ENCODE results near the gene FSTL5. TPM values are rescaled to one million over a fixed set of nuclear protein-coding genes. Genes with fewer than 3 reads are reported as not detected.
"Not testable (repeated sequence)": the region's sequence is repeated elsewhere in the genome, so short reads cannot be mapped to it uniquely, and the experiment has no call there.

FSTL5 gene
- total RNA-seq: not detected

DNA sequence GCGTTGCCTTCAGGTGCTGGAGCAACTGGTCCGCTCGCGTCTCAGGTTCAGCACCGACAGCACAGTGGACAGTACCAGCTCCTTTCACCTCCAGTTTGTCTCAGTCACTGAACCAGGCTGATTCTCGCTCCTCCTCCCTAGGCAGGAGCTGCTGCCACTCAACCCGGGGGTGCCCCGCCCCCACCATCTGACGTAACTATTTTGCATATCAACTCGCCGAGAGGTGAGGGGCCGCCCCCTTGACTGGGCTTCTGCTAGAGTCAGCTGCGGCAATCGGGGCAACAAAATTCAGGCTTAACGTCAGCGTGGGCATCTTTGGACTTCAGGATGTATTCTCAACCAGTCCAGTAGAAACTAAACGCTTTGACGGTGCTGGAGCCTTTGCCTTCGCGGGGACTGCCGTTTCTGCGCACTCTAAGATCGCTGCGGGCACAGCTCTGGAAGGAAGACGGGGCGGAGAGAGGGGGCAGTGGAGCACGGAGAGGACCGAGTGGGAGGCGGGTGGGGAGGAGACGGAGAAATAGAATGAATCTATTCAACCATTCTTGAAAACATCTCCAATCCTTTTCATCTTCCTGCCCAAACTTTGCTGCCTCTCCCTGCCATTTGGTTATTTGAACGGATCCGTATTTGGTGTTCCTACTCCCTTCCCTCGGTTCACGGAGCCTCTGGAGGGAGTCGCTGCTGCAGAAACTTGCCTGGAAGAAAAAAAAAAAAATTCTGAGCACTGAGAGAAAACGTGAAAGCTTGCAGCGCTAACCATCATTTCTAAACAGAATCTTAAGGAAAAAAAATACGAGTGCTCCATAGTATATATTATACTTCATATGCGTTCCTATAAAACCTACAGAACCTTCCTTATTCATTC is at the start of gene FSTL5:
Gene FSTL5 (minus strand): TSS at position 109 of the 868 bp plus-strand sequence. CDS start 52,604 bp downstream, outside the sequence.
- POLR2A ChIA-PET: no interaction called here
- intact Hi-C loops (cut with micrococcal nuclease): no loop called here
- peak within 1 kb of the TSS; percentile 39 for H3K4me3 Mint-ChIP-seq
- no peak within 1 kb of the TSS for H3K27ac Mint-ChIP-seq
- H3K9me3 Mint-ChIP-seq: no peaks in the 10 kb centered on the region
- no peaks in the 10 kb centered on the region for H3K36me3 Mint-ChIP-seq
- H3K4me1 Mint-ChIP-seq (ENCODE audit: low read depth): peaks cover 4% of the 10 kb centered on the region
- peak; percentile 57 for DNase-seq
- H3K27me3 Mint-ChIP-seq: peaks cover 3% of the 10 kb centered on the region
- CTCF ChIA-PET: no interaction called here

DNA sequence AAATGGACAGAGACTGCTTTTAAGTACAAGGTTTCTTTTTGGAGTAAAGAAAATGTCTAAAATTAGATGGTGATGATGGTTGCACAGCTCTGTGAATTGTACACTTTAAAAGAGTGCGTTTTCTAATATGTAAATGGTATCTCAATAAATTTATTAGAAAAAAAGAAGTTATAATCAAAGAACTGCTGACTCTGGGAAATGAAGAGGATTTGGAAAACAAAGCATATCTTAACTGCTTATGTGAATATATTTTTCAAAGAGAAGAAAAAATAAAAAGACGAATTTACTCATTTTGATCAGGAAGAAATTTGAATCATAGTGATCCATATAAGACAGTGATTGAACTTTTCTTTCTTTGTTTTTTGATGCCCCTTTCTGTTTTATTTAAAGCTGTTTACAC is 45.9 kb upstream of the FSTL5 start:
- H3K36me3 Mint-ChIP-seq: no peaks in the 10 kb centered on the region
- no peaks in the 10 kb centered on the region for H3K27me3 Mint-ChIP-seq
- peaks cover 16% of the 10 kb centered on the region for H3K9me3 Mint-ChIP-seq
- H3K4me1 Mint-ChIP-seq (ENCODE audit: low read depth): no peaks in the 10 kb centered on the region
- no peak overlapping the region for H3K4me3 Mint-ChIP-seq
- CTCF ChIA-PET: no interaction called here
- DNase-seq: no peak
- POLR2A ChIA-PET: no interaction called here
- H3K27ac Mint-ChIP-seq: no peak overlapping the region
- intact Hi-C loops (cut with micrococcal nuclease): loop anchor here (10.0 kb wide), 1 partner anchor 1645 kb away; no protein-coding TSS in a partner anchor

DNA sequence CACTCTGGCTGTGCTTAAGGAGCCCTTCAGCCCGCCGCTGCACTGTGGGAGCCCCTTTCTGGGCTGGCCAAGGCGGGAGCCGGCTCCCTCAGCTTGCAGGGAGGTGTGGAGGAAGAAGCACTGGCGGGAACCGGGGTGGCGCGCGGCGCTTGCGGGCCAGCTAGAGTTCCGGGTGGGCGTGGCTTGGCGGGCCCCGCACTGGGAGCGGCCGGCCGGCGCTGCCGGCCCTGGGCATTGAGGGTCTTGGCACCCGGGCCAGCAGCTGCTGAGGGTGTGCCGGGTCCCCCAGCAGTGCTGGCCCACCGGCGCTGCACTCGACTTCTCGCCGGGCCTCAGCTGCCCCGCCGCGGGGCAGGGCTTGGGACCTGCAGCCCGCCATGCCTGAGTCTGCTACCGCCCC is 39.7 kb upstream of the FSTL5 start:
- H3K27me3 Mint-ChIP-seq; H3K36me3 Mint-ChIP-seq; H3K4me3 Mint-ChIP-seq; H3K4me1 Mint-ChIP-seq (ENCODE audit: low read depth); H3K27ac Mint-ChIP-seq; DNase-seq; POLR2A ChIA-PET; CTCF ChIA-PET: not testable (repeated sequence)
- intact Hi-C loops (cut with micrococcal nuclease): loop anchor here (10.0 kb wide), 1 partner anchor 1639 kb away; no protein-coding TSS in a partner anchor
- peaks cover 14% of the 10 kb centered on the region for H3K9me3 Mint-ChIP-seq

DNA sequence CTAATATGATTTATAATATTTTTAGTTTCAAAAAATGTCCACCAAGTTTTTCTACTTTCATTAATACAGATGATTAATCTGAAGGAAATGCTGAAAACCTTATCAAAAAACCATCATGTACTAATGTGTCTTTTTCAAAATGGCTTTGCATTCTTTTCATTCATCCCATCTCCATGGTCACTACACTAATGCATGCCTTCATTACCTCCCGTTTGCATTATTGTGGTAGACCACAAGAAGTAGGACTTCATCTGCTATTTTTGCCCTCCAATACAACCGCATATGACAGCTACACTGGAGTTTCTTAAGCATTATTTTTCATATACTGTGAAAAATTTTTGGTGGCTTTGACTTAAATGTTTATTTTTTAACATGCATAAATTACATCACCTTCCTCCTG is 37.9 kb upstream of the FSTL5 start:
- intact Hi-C loops (cut with micrococcal nuclease): loop anchor here (10.0 kb wide), 1 partner anchor 1637 kb away; no protein-coding TSS in a partner anchor
- Mint-ChIP-seq H3K9me3 (peaks cover 10% of the 10 kb centered on the region), H3K36me3 (no peaks in the 10 kb centered on the region), H3K27ac (no peak overlapping the region), H3K27me3 (no peaks in the 10 kb centered on the region), H3K4me3 (no peak overlapping the region), H3K4me1 (ENCODE audit: low read depth) (no peaks in the 10 kb centered on the region)
- ChIA-PET CTCF (no interaction called here), POLR2A (no interaction called here)
- no peak for DNase-seq

DNA sequence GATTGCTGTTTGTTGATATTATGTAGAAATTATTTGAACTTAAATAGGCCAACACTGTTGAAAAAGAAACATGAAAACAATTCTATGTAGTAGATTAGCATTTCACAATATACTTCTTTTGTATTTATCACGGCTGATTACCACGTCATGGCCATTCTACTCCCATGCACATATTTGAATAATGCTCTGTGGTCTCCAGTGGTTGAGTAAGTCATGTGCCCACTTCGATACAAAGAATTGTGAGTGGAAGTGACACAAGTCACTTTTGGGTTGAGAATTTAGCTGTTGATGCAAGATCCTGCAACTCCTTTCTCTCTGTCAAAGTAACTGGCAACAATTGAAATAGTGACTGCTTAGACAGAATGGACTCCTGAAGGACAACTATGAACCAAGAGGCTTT is 6.7 kb upstream of the FSTL5 start:
- no peaks in the 10 kb centered on the region for H3K36me3 Mint-ChIP-seq
- H3K4me3 Mint-ChIP-seq: no peak overlapping the region
- peaks cover 2% of the 10 kb centered on the region for H3K9me3 Mint-ChIP-seq
- intact Hi-C loops (cut with micrococcal nuclease): no loop called here
- peaks cover 2% of the 10 kb centered on the region for H3K27me3 Mint-ChIP-seq
- ChIA-PET POLR2A (no interaction called here), CTCF (no interaction called here)
- no peaks in the 10 kb centered on the region for H3K4me1 Mint-ChIP-seq (ENCODE audit: low read depth)
- no peak overlapping the region for H3K27ac Mint-ChIP-seq
- DNase-seq: no peak

DNA sequence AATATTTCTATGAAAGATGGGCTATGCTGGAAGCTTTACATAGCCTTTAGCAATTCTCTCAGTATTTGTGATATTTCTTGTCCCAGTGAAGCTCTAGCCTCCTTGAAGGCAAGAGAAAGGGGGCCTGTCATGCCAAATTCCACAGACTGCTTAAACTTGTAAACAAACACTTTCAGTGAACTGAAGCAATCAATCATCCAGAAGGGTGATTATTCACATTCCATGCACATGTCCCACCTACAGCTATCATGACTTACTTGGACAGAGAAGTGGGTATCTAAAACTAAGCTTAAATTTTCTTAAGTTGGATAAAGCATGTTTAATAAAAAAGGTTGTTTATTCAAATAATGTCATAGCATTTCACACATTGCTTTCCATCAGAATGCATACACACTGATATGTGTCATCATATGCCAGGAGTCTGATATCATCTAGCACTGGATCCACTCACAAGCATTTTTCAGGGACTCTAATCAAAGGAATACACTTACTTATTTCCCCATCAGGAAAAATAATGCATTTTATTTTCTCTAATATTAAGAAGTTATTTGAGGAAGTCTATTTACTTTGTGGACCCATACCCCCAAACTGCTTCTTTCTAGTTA is 1.2 kb upstream of the FSTL5 start:
- intact Hi-C loops (cut with micrococcal nuclease): no loop called here
- no peak overlapping the region for H3K4me3 Mint-ChIP-seq
- POLR2A ChIA-PET: no interaction called here
- H3K27ac Mint-ChIP-seq: no peak overlapping the region
- H3K4me1 Mint-ChIP-seq (ENCODE audit: low read depth): peaks cover 4% of the 10 kb centered on the region
- H3K36me3 Mint-ChIP-seq: no peaks in the 10 kb centered on the region
- H3K27me3 Mint-ChIP-seq: peaks cover 3% of the 10 kb centered on the region
- H3K9me3 Mint-ChIP-seq: no peaks in the 10 kb centered on the region
- CTCF ChIA-PET: no interaction called here
- DNase-seq: no peak

DNA sequence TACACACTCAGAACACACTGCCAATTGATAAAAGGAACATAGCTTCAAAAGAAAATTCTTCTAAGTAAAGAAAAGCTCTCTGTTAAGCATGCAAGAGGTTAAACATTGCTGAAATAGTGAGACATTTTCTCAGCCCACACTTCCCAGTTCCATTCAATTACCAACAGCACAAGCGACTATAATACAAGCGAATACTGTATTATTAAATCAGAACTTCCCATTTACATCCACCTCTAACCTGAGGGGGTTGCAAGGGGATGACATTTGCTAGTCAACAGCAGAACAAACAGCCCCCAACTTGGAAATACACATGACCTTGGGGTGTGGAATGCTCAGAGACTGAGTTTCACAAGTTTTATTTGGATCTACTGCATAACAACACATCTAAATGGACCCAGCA is 1.1 kb downstream of the FSTL5 start:
- CTCF ChIA-PET: no interaction called here
- POLR2A ChIA-PET: no interaction called here
- Mint-ChIP-seq H3K9me3 (no peaks in the 10 kb centered on the region), H3K36me3 (no peaks in the 10 kb centered on the region), H3K27ac (no peak overlapping the region), H3K27me3 (peaks cover 3% of the 10 kb centered on the region), H3K4me1 (ENCODE audit: low read depth) (peaks cover 4% of the 10 kb centered on the region), H3K4me3 (no peak overlapping the region)
- intact Hi-C loops (cut with micrococcal nuclease): no loop called here
- no peak for DNase-seq

DNA sequence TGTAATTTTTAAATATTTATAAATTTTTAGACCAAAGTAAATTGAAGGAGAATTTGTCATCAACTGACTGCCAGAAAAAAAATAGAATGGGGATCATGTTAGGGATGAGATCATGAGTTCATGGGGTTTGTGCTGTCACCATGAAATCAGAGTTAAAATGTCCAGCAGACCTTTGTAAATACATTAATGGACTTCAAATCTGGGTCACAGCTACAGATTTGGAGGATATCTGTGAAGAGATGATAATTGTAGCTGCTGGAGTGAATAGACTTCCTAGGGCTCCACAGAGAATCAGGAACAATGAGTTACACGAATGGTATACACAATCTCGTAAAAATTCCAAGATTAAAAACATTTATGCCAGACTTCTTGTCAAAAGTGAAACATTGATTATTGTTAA is 6.6 kb downstream of the FSTL5 start:
- H3K4me1 Mint-ChIP-seq (ENCODE audit: low read depth): no peaks in the 10 kb centered on the region
- no peak overlapping the region for H3K27ac Mint-ChIP-seq
- no peak for DNase-seq
- no peaks in the 10 kb centered on the region for H3K27me3 Mint-ChIP-seq
- ChIA-PET POLR2A (no interaction called here), CTCF (no interaction called here)
- intact Hi-C loops (cut with micrococcal nuclease): no loop called here
- H3K4me3 Mint-ChIP-seq: no peak overlapping the region
- no peaks in the 10 kb centered on the region for H3K36me3 Mint-ChIP-seq
- H3K9me3 Mint-ChIP-seq: peaks cover 5% of the 10 kb centered on the region

DNA sequence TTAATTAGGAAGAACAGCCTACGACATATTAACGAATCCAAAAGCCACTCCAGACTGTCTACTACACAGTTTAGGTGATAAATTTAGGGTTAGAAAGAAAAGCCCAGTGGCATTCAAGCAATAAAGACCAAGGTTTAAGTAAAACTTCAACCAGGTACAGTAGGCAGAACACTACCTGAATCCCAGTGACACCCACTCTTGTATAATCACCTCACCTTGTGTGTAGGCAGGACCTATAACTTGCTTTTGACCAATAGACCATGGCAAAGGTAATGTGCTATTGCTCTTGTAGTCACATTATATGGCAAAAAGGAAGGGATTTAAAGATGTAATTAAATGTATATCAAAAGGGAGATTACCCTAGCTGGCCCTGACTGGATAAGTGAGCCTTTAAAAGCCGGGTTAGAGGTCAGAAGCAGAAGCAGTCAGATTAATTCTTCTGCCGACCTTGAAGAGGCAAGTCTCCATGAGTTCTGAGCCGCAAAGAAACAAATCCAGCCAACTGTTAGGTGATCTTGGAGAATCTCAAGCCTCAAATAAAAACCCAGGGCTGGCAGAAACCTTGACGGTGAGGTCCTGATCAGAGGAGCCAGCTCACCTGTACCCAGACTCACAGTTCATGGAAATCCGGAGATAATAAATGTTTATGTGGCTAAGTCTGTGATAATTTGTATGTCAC is 8.8 kb downstream of the FSTL5 start:
- Mint-ChIP-seq H3K36me3 (no peaks in the 10 kb centered on the region), H3K4me1 (ENCODE audit: low read depth) (no peaks in the 10 kb centered on the region), H3K27ac (no peak overlapping the region), H3K9me3 (peaks cover 5% of the 10 kb centered on the region), H3K4me3 (no peak overlapping the region), H3K27me3 (no peaks in the 10 kb centered on the region)
- ChIA-PET CTCF (no interaction called here), POLR2A (no interaction called here)
- DNase-seq: no peak
- intact Hi-C loops (cut with micrococcal nuclease): no loop called here

DNA sequence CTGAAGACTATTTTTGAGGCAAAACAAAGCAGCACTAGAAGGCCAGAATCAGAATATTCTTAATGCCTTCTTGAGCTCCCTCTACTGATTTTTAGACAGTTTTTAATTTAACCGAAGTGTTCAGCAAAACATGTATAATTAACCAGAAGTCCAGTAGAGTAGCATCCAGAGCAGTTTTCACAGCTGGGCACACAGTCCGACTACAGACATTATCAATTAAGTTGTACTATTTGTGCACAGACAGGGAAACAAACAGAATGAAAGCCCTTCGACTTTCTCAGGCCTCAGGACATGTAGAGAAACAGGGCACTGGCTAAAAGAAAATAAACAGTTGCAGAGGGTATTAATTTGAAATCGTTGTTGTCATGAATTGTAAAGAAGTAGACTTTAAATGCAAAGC is 11.9 kb downstream of the FSTL5 start:
- ChIA-PET POLR2A (no interaction called here), CTCF (no interaction called here)
- no peak overlapping the region for H3K27ac Mint-ChIP-seq
- no peak overlapping the region for H3K4me3 Mint-ChIP-seq
- no peaks in the 10 kb centered on the region for H3K36me3 Mint-ChIP-seq
- DNase-seq: no peak
- H3K4me1 Mint-ChIP-seq (ENCODE audit: low read depth): no peaks in the 10 kb centered on the region
- no peaks in the 10 kb centered on the region for H3K27me3 Mint-ChIP-seq
- intact Hi-C loops (cut with micrococcal nuclease): no loop called here
- peaks cover 6% of the 10 kb centered on the region for H3K9me3 Mint-ChIP-seq

DNA sequence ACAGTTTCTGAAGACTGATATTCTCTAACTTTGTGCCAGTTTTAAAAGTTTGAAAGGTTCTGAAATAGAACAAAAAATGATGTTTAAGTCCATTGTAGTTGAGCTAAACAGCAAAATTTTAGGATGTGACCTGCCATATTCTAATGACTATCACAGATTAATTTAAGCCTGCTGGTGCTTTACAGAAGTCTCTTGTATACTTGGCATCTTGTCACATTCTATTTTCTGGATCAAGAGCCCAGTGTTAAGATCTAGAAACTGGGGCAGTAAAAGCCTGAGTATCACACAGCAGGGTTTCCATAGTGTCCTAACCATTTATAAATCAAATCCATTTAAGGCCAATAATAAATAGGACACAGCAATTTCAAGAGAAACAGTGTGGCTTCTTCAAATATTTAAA is 12.4 kb downstream of the FSTL5 start:
- intact Hi-C loops (cut with micrococcal nuclease): no loop called here
- no peak for DNase-seq
- H3K36me3 Mint-ChIP-seq: no peaks in the 10 kb centered on the region
- H3K4me1 Mint-ChIP-seq (ENCODE audit: low read depth): no peaks in the 10 kb centered on the region
- H3K9me3 Mint-ChIP-seq: peaks cover 6% of the 10 kb centered on the region
- ChIA-PET CTCF (no interaction called here), POLR2A (no interaction called here)
- H3K27ac Mint-ChIP-seq: no peak overlapping the region
- H3K27me3 Mint-ChIP-seq: no peaks in the 10 kb centered on the region
- H3K4me3 Mint-ChIP-seq: no peak overlapping the region

DNA sequence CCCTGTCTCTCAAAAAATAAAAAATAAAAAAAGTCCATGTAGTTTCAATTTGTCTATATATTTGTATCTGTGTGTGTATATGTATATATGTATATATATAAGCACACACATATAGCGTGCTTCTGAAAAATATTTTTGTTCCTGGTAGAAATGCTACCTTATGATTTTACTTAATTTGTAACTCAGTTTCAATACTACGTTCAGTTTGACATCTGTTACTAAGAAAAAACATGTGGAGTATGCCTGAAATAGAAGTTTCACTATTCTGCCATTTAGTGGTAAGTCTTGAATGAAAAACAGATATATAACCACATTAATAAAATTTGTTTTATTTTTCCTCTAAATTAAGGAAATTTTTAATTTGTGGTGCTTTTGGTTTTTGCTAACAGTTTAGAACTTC is 14.2 kb downstream of the FSTL5 start:
- DNase-seq: no peak
- no peaks in the 10 kb centered on the region for H3K27me3 Mint-ChIP-seq
- peaks cover 1% of the 10 kb centered on the region for H3K9me3 Mint-ChIP-seq
- H3K4me1 Mint-ChIP-seq (ENCODE audit: low read depth): no peaks in the 10 kb centered on the region
- CTCF ChIA-PET: no interaction called here
- H3K36me3 Mint-ChIP-seq: no peaks in the 10 kb centered on the region
- POLR2A ChIA-PET: no interaction called here
- intact Hi-C loops (cut with micrococcal nuclease): no loop called here
- H3K27ac Mint-ChIP-seq: no peak overlapping the region
- no peak overlapping the region for H3K4me3 Mint-ChIP-seq
